Measurements from ENCODE around the gene HJURP. TPM values are rescaled to one million over a fixed set of nuclear protein-coding genes. Genes with fewer than 3 reads are reported as not detected.

HJURP gene
- total RNA-seq, 1 donor from 2014 or later: 23.1 TPM

GRCh38 chr2:233831011-233831721 lies 23.2 kb downstream of the HJURP start:
- H3K36me3 Mint-ChIP-seq (ENCODE audit: insufficient read depth): peaks cover 5% of the 10 kb centered on the region
- H3K9me3 Mint-ChIP-seq (ENCODE audit: low read depth): peaks cover 3% of the 10 kb centered on the region
- no peak for DNase-seq (ENCODE audit: low spot score, unreplicated experiment)
- H3K27ac Mint-ChIP-seq: no peak overlapping the region
- no peak for TF ChIP-seq CTCF (IDR thresholded peaks at IDR 0.05; ENCODE audit: unreplicated experiment)
- no peak overlapping the region for H3K4me3 Mint-ChIP-seq (ENCODE audit: low read depth)
- H3K27me3 Mint-ChIP-seq: no peaks in the 10 kb centered on the region
- no peaks in the 10 kb centered on the region for H3K4me1 Mint-ChIP-seq (ENCODE audit: low read depth)

GRCh38 chr2:233830111-233830802 lies 24.1 kb downstream of the HJURP start:
- H3K27me3 Mint-ChIP-seq: peaks cover 2% of the 10 kb centered on the region
- no peaks in the 10 kb centered on the region for H3K4me1 Mint-ChIP-seq (ENCODE audit: low read depth)
- no peak for TF ChIP-seq CTCF (IDR thresholded peaks at IDR 0.05; ENCODE audit: unreplicated experiment)
- no peak overlapping the region for H3K27ac Mint-ChIP-seq
- H3K9me3 Mint-ChIP-seq (ENCODE audit: low read depth): peaks cover 3% of the 10 kb centered on the region
- H3K4me3 Mint-ChIP-seq (ENCODE audit: low read depth): no peak overlapping the region
- no peak for DNase-seq (ENCODE audit: low spot score, unreplicated experiment)
- H3K36me3 Mint-ChIP-seq (ENCODE audit: insufficient read depth): peaks cover 4% of the 10 kb centered on the region

- no peaks in the 10 kb centered on the region for H3K4me1 Mint-ChIP-seq (ENCODE audit: low read depth)
- no peak for DNase-seq (ENCODE audit: low spot score, unreplicated experiment)
- H3K4me3 Mint-ChIP-seq (ENCODE audit: low read depth): no peak overlapping the region
- peaks cover 3% of the 10 kb centered on the region for H3K9me3 Mint-ChIP-seq (ENCODE audit: low read depth)
- no peak overlapping the region for H3K27ac Mint-ChIP-seq
- no peak for TF ChIP-seq CTCF (IDR thresholded peaks at IDR 0.05; ENCODE audit: unreplicated experiment)
- H3K27me3 Mint-ChIP-seq: peaks cover 2% of the 10 kb centered on the region
- H3K36me3 Mint-ChIP-seq (ENCODE audit: insufficient read depth): peaks cover 1% of the 10 kb centered on the region
Measured at GRCh38 chr2:233829193-233830110, 24.9 kb downstream of the HJURP start.

GRCh38 chr2:233828546-233829192 lies 25.7 kb downstream of the HJURP start:
- H3K4me1 Mint-ChIP-seq (ENCODE audit: low read depth): no peaks in the 10 kb centered on the region
- peaks cover 2% of the 10 kb centered on the region for H3K27me3 Mint-ChIP-seq
- no peak overlapping the region for H3K4me3 Mint-ChIP-seq (ENCODE audit: low read depth)
- no peak for TF ChIP-seq CTCF (IDR thresholded peaks at IDR 0.05; ENCODE audit: unreplicated experiment)
- peaks cover 1% of the 10 kb centered on the region for H3K36me3 Mint-ChIP-seq (ENCODE audit: insufficient read depth)
- H3K27ac Mint-ChIP-seq: no peak overlapping the region
- peaks cover 3% of the 10 kb centered on the region for H3K9me3 Mint-ChIP-seq (ENCODE audit: low read depth)
- DNase-seq (ENCODE audit: low spot score, unreplicated experiment): no peak

All from progenitor cell of endocrine pancreas (in vitro differentiated cells).